Adipocyte (in vitro differentiated cells): ENCODE measurements around the gene CARD8.
"Not testable (repeated sequence)": the region's sequence is repeated elsewhere in the genome, so short reads cannot be mapped to it uniquely, and the experiment has no call there.

Source experiments
- DNase-seq: peaks from one replicate; pipeline ENCODE4 v3.0.0-alpha.2; 2015; ENCODE audit warnings: low read depth
- H3K27me3 ChIP-seq: replicated peaks from 2 replicates; pipeline ENCODE4 v1.7.0; 2013; ENCODE audit warnings: mild to moderate bottlenecking, low read length, moderate library complexity; ENCODE audit not compliant: control insufficient read depth, insufficient read depth
- H3K36me3 ChIP-seq: 2 replicates; pipeline ENCODE4 v1.7.0; 2013; ENCODE audit warnings: low read length, mild to moderate bottlenecking, moderate library complexity; ENCODE audit not compliant: control insufficient read depth, insufficient read depth, severe bottlenecking
- H3K4me1 ChIP-seq: 2 replicates; pipeline ENCODE4 v1.7.0; 2013; ENCODE audit warnings: mild to moderate bottlenecking, low read length, moderate library complexity; ENCODE audit not compliant: control insufficient read depth, insufficient read depth
- H3K4me3 ChIP-seq: 2 replicates; pipeline ENCODE4 v1.7.0; 2013; ENCODE audit warnings: mild to moderate bottlenecking, low read length, moderate library complexity
- H3K9ac ChIP-seq: 2 replicates; pipeline ENCODE4 v1.7.0; 2013; ENCODE audit warnings: mild to moderate bottlenecking, low read length, moderate library complexity
- H3K9me3 ChIP-seq: 2 replicates; pipeline ENCODE4 v1.7.0; 2013; ENCODE audit warnings: mild to moderate bottlenecking, low read length, moderate library complexity; ENCODE audit not compliant: control insufficient read depth

CARD8 gene

DNA sequence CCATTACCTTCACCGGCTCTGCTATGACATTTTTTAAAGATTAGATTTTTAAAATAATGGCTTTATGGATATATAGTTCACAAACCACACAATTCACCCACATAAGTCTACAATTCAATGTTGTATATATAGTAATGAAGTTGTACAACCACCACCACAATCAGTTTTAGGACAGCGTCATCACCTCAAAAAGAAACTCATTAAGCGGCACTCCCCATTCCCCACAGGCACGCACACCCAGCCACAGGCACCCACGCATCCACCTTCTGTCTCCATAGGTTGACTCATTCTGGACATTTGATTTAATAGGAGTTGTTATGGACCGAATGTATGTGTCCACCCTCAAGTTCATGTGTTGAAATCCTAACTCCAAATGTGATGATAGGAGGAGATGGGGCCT, 13.9 kb downstream of the CARD8 start:
- H3K27me3 ChIP-seq, H3K4me1 ChIP-seq, H3K4me3 ChIP-seq, H3K9me3 ChIP-seq, H3K9ac ChIP-seq, DNase-seq: not testable (repeated sequence)
- peaks cover 16% of the 10 kb centered on the region for H3K36me3 ChIP-seq

DNA sequence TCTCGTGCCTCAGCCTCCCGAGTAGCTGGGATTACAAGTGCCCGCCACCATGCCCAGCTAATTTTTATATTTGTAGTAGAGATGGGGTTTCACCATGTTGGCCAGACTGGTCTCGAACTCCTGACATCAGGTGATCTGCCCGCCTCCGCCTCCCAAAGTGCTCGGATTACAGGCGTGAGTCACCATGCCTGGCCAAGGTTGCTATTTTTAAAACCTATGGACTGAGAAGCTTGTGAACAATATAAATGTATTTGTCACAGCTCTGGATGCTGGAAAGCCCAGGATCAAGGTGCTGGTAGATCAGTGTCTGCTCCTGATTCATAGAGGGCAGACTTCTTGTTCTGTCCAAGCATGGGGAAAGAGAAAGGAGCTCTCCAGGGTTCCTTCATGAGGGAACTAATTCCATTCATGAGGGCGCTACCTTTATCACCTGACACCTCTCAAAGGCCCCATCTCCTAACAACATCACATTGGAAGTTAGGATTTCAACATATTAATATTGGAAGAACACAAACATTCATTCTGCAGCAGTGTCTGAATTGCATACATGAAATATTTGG, 16.1 kb downstream of the CARD8 start:
- no peak for DNase-seq
- H3K9me3 ChIP-seq = no peaks in the 10 kb centered on the region
- no peak overlapping the region for H3K4me3 ChIP-seq
- H3K36me3 ChIP-seq = peaks cover 15% of the 10 kb centered on the region
- no peak overlapping the region for H3K9ac ChIP-seq
- no peaks in the 10 kb centered on the region for H3K4me1 ChIP-seq
- H3K27me3 ChIP-seq = no peaks in the 10 kb centered on the region

DNA sequence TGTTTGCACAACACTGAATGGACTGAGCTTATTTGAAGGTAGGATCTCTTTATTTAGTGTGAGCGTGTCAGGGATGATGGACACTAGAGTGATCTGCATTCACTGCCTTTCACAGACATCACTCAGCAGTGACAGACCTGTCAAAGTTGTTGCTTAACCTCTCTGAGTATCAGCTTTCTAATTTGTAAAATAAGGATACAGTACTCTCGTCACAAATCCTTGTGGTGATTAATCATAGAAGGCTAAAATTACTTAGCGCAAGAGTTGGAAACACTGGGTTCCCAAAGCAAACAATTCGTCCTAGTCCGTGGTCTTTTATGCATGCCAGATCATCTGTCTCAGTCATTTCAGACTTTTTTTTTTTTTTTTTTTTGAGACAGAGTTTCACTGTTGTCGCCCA, 16.6 kb downstream of the CARD8 start:
- Histone ChIP-seq H3K36me3 (peaks cover 15% of the 10 kb centered on the region), H3K27me3 (no peaks in the 10 kb centered on the region), H3K9me3 (no peaks in the 10 kb centered on the region), H3K4me3 (no peak overlapping the region), H3K4me1 (no peaks in the 10 kb centered on the region), H3K9ac (no peak overlapping the region)
- no peak for DNase-seq

- Histone ChIP-seq H3K9ac (no peak overlapping the region), H3K27me3 (no peaks in the 10 kb centered on the region), H3K9me3 (no peaks in the 10 kb centered on the region), H3K4me1 (no peaks in the 10 kb centered on the region), H3K36me3 (peaks cover 29% of the 10 kb centered on the region), H3K4me3 (no peak overlapping the region)
- no peak for DNase-seq
These were observed 18.7 kb downstream of the CARD8 start for GRCh38 chr19:48237057-48237456.

DNA sequence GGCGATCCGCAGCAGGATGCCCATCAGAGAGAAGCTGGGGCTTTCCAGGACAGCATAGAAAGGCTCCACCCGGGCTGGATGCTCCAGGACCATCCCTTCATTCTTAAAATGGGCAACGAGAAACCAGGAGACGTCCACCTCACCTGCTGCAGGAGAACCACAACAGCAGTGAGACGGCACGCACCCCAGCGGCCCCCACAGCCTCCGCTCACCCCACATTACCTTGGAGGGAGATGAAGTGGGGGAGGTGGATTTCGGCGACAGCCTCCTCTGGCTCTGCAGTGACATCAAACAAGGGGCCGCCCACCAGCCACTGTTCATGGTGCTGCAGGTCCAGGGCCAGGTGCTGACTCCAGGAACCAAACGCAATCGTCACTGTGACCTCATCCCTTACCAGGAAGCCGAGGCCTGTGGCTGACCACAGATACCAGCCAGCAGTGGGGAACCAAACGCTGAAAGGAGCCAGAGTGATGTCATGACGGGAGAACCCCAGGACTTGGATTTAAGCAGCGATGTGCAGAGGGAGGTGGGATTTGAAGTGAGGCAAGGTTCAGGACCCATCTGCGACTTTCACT, 25.1 kb downstream of the CARD8 start:
- Histone ChIP-seq H3K36me3 (peaks cover 25% of the 10 kb centered on the region), H3K4me3 (no peak overlapping the region), H3K27me3 (no peaks in the 10 kb centered on the region), H3K9ac (no peak overlapping the region), H3K4me1 (no peaks in the 10 kb centered on the region), H3K9me3 (no peaks in the 10 kb centered on the region)
- DNase-seq = no peak

- no peak for DNase-seq
- Histone ChIP-seq H3K27me3 (no peaks in the 10 kb centered on the region), H3K9ac (no peak overlapping the region), H3K4me1 (no peaks in the 10 kb centered on the region), H3K36me3 (peaks cover 5% of the 10 kb centered on the region), H3K4me3 (no peak overlapping the region), H3K9me3 (no peaks in the 10 kb centered on the region)
These were observed 34.1 kb downstream of the CARD8 start for GRCh38 chr19:48221628-48222027.

- not testable (repeated sequence) for H3K9me3 ChIP-seq, H3K4me3 ChIP-seq, H3K9ac ChIP-seq, H3K4me1 ChIP-seq, DNase-seq, H3K27me3 ChIP-seq, H3K36me3 ChIP-seq
These were observed 34.9 kb downstream of the CARD8 start for GRCh38 chr19:48220784-48221183.

DNA sequence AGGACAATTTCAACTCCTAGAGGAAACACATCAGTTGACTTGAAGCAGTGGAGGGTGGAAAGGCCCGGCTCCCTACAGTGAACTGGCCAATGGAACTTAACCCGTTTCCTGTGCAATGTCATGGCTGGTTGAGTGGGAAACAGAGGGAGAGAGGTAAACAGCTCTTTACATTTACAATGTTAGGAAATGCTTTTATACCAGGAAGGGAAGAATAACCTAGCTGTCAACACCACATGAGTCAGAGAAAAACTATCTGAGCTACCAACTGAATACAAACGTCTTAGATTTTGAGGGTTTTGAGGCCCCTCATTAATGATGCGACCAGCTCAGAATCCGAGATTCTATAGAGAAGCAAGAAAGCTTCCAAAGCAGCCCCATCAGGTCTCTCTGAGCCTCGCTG, 36.7 kb downstream of the CARD8 start:
- Histone ChIP-seq H3K27me3 (no peaks in the 10 kb centered on the region), H3K4me1 (no peaks in the 10 kb centered on the region), H3K36me3 (peaks cover 5% of the 10 kb centered on the region), H3K4me3 (no peak overlapping the region), H3K9ac (no peak overlapping the region), H3K9me3 (no peaks in the 10 kb centered on the region)
- DNase-seq = no peak

DNA sequence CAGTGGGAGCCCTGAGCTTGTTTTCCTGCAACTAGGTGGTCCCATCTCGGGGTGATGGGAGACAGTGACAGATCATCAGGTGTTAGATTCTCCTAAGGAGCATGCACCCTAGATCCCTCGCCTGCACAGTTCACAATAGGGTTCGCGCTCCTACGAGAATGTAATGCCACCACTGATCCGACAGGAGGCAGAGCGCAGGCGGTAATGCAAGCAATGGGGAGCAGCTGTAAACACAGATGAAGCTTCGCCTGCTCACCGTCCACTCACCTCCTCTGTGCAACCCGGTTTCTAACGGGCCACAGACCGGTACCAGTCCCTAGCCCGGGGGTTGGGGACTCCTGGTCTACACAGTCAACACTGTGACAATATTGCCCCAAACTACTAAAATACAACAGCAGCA, 38.8 kb downstream of the CARD8 start:
- Histone ChIP-seq H3K4me1 (no peaks in the 10 kb centered on the region), H3K4me3 (no peak overlapping the region), H3K27me3 (no peaks in the 10 kb centered on the region), H3K9me3 (no peaks in the 10 kb centered on the region), H3K9ac (no peak overlapping the region), H3K36me3 (peaks cover 14% of the 10 kb centered on the region)
- no peak for DNase-seq

- no peak overlapping the region for H3K9ac ChIP-seq
- no peaks in the 10 kb centered on the region for H3K27me3 ChIP-seq
- H3K36me3 ChIP-seq = peaks cover 29% of the 10 kb centered on the region
- H3K4me1 ChIP-seq = no peaks in the 10 kb centered on the region
- H3K9me3 ChIP-seq = no peaks in the 10 kb centered on the region
- no peak for DNase-seq
- no peak overlapping the region for H3K4me3 ChIP-seq
These were observed 41.8 kb downstream of the CARD8 start for GRCh38 chr19:48213959-48214358.

DNA sequence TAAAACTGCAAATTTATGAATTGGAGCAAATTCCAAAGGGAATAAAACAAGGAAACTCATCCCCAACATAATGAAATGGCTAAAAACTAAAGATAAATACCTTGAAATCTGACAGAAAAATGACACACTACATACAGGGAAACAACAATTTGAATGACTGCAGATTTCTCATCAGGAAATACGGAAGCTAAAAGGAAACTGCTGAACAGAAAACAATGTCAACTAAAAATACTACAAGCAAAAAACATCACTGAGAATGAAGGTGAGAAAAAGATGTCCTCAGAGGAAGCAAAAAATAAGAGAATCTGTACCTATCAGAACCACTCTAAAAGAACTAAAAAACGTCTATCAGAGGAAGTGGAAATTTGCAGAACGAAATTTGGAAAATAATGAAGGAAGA, 45.7 kb downstream of the CARD8 start:
- no peaks in the 10 kb centered on the region for H3K27me3 ChIP-seq
- H3K9me3 ChIP-seq = no peaks in the 10 kb centered on the region
- H3K4me3 ChIP-seq = no peak overlapping the region
- H3K9ac ChIP-seq = no peak overlapping the region
- H3K36me3 ChIP-seq = peaks cover 24% of the 10 kb centered on the region
- no peaks in the 10 kb centered on the region for H3K4me1 ChIP-seq
- DNase-seq = no peak
